22Rv1 (cell line): ENCODE data around the gene CALML3.

ENCODE experiments used
- CTCF ChIP-seq: fragments of 450-650 bp; IDR thresholded peaks from 2 replicates; pipeline ENCODE4 v1.5.1; 2017; ENCODE audit warnings: mild to moderate bottlenecking
- ZFX ChIP-seq: fragments of 450-650 bp; IDR thresholded peaks from 2 replicates; pipeline ENCODE4 v1.6.1; 2017; ENCODE audit warnings: antibody characterized with exemption, borderline replicate concordance

GRCh38 chr10:5493691-5494090 is 31.1 kb upstream of the CALML3 start:
- TF ChIP-seq ZFX (no peak), CTCF (no peak)
